A673 (cell line): Measurements from ENCODE around the gene PGF. TPM values are rescaled to one million over a fixed set of nuclear protein-coding genes. Genes with fewer than 3 reads are reported as not detected.

Experiments used
- BruUV-seq: library from RNA; stranded (reverse); fragments of 400-500 nt; replicated peaks from 2 replicates; lab custom pipeline; 2021; lab: Mats Ljungman, UMichigan
- CTCF ChIA-PET: fragments of 300-600 bp; sonication (Branson Sonifier 250); formaldehyde crosslinking; loops from one replicate; lab custom pipeline; 2022; ENCODE audit warnings: antibody characterized with exemption; lab: Charles Lee
- POLR2A ChIA-PET: fragments of 300-600 bp; sonication (Branson Sonifier 250); formaldehyde crosslinking; loops from one replicate; lab custom pipeline; 2022; ENCODE audit warnings: antibody characterized with exemption; ENCODE audit not compliant: low non-redundant PET; lab: Charles Lee
- DNase-seq: peaks from one replicate; pipeline ENCODE4 v3.0.0-alpha.2; 2015; ENCODE audit warnings: low spot score
- H3K27ac ChIP-seq: fragments of 200-600 bp; sonication (generic); 2 replicates; pipeline ENCODE4 v1.5.1; 2016; ENCODE audit warnings: mixed run types, low read depth, mild to moderate bottlenecking, mixed read lengths, antibody characterized with exemption, low read length; ENCODE audit not compliant: poor library complexity, severe bottlenecking
- H3K27me3 ChIP-seq: fragments of 200-600 bp; sonication (generic); replicated peaks from 2 replicates; pipeline ENCODE4 v1.6.1; 2017; ENCODE audit warnings: mixed run types, low read depth, mild to moderate bottlenecking, mixed read lengths, antibody characterized with exemption, low read length; ENCODE audit not compliant: insufficient read depth, poor library complexity
- H3K36me3 ChIP-seq: fragments of 200-600 bp; sonication (generic); 2 replicates; pipeline ENCODE4 v1.6.1; 2016; ENCODE audit warnings: mixed run types, mild to moderate bottlenecking, mixed read lengths, antibody characterized with exemption, low read length; ENCODE audit not compliant: insufficient read depth, poor library complexity, severe bottlenecking
- H3K4me1 ChIP-seq: fragments of 200-600 bp; sonication (generic); 2 replicates; pipeline ENCODE4 v1.6.1; 2017; ENCODE audit warnings: mixed run types, mild to moderate bottlenecking, mixed read lengths, antibody characterized with exemption, low read length; ENCODE audit not compliant: insufficient read depth, poor library complexity, severe bottlenecking
- H3K4me3 ChIP-seq: fragments of 200-600 bp; sonication (generic); 2 replicates; pipeline ENCODE4 v1.5.1; 2016; ENCODE audit warnings: low read depth, mixed run types, mild to moderate bottlenecking, mixed read lengths, low read length; ENCODE audit not compliant: poor library complexity, severe bottlenecking
- H3K9me3 ChIP-seq: fragments of 200-600 bp; sonication (generic); 2 replicates; pipeline ENCODE4 v1.6.1; 2016; ENCODE audit warnings: mixed run types, low read depth, mild to moderate bottlenecking, mixed read lengths, antibody characterized with exemption, low read length; ENCODE audit not compliant: poor library complexity, severe bottlenecking
- CTCF ChIP-seq: fragments of 300-800, 200-600 bp; sonication (generic); conservative IDR thresholded peaks from 2 replicates; pipeline ENCODE4 v1.5.1; 2017; ENCODE audit warnings: low read depth, mild to moderate bottlenecking, antibody characterized with exemption, low read length, moderate library complexity, mixed read lengths
- EZH2 ChIP-seq: fragments of 200-600 bp; sonication (generic); IDR thresholded peaks from 2 replicates; pipeline ENCODE4 v1.6.1; 2017; ENCODE audit warnings: borderline replicate concordance, low read depth, mild to moderate bottlenecking, mixed read lengths, antibody characterized with exemption, low read length; ENCODE audit not compliant: poor library complexity, severe bottlenecking
- intact Hi-C: fragments of 100-400 bp; cut with micrococcal nuclease; formaldehyde crosslinking; loops from one replicate; pipeline ENCODE4 v1.10.0; 2022; ENCODE audit not compliant: unreplicated experiment
- total RNA-seq: library from RNA; stranded (reverse); gene quantifications from 2 replicates; pipeline ENCODE4 v1.2.3, GENCODE V29; 2021

Gene PGF
- total RNA-seq, 1 experiment from 2014 or later: 48.1 TPM

DNA sequence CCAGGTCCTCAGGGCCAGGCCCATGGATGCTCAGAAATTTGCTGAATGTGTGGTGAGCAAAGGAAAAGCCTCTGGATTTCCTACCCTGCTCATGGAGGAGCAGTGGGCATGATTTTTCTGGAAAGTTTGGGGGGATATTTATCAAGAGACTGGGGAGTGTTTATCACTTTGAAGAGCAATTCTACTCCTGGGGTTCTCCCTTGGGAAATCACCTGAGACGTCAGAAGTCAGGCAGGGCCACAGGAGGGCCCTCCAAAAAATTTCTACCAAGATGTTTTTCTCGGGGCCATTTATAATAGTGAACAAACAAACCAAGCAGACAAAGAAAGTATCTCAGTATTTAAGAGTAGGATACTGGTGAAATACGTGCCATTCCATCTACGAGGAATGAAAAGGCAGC is 27.3 kb upstream of the PGF start:
- Histone ChIP-seq H3K4me3 (no peak overlapping the region), H3K4me1 (peaks cover 46% of the 10 kb centered on the region), H3K27ac (no peak overlapping the region), H3K9me3 (no peaks in the 10 kb centered on the region), H3K27me3 (no peaks in the 10 kb centered on the region), H3K36me3 (no peaks in the 10 kb centered on the region)
- DNase-seq: no peak
- CTCF ChIA-PET: no interaction called here
- intact Hi-C loops: no loop called here
- POLR2A ChIA-PET: no interaction called here
- BruUV-seq: no TSS peak
- no peak for TF ChIP-seq EZH2
- TF ChIP-seq CTCF: no peak

DNA sequence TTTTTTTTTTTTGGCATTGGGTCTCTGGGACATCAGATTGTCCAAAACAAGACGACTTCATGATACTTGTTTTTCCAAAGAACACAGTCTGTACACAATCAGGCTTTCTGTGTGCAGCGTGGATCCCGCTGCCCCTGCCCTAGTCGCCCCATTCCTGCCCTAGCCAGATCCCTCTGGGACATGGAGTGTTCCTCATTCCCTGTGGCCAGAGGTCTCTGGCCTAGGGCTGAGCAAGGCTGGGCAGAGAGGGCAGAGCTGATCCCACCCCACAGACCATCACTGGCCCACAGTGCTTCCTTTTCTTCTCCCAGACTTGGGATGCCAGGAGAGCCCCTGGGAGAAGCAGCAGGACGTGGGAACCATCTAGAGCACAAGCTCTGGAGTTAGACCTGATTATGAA is 26.4 kb upstream of the PGF start:
- CTCF ChIA-PET: no interaction called here
- Histone ChIP-seq H3K4me3 (no peak overlapping the region), H3K27me3 (no peaks in the 10 kb centered on the region), H3K9me3 (no peaks in the 10 kb centered on the region), H3K36me3 (no peaks in the 10 kb centered on the region), H3K4me1 (peaks cover 51% of the 10 kb centered on the region), H3K27ac (peak overlapping the region; percentile 81)
- intact Hi-C loops: no loop called here
- DNase-seq: no peak
- no peak for TF ChIP-seq CTCF
- POLR2A ChIA-PET: interaction anchor here (0.7 kb wide), 1 partner anchor 90 kb away, joined by 9 read pairs; no protein-coding TSS in a partner anchor
- no TSS peak for BruUV-seq

DNA sequence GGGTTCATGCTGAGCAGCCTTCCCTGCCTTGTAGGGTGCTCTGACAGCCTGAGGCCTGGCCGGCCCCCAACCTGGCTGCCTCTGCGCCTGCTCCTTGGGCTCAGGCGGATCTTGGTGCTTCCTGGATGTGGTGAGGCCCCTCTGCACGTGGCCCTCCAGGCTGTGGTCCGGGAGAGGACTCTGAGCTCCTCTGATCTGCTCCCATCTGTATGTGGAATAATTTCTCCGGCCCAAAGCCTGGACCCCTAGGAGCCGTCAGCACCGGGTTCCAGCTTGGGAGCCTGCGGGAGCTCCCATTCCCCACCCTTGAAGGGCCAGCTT is 26.0 kb upstream of the PGF start:
- Histone ChIP-seq H3K9me3 (no peaks in the 10 kb centered on the region), H3K4me3 (no peak overlapping the region), H3K36me3 (no peaks in the 10 kb centered on the region), H3K4me1 (peaks cover 51% of the 10 kb centered on the region), H3K27ac (peak overlapping the region; percentile 81), H3K27me3 (no peaks in the 10 kb centered on the region)
- POLR2A ChIA-PET: interaction anchor here (0.5 to 0.7 kb wide), 3 partner anchors 10 to 89 kb away, joined by 3 to 12 read pairs (median 9); no protein-coding TSS in a partner anchor
- TF ChIP-seq CTCF (no peak), EZH2 (no peak)
- BruUV-seq: no TSS peak
- CTCF ChIA-PET: no interaction called here
- no peak for DNase-seq
- intact Hi-C loops: no loop called here
